GM19099 (cell line): ENCODE results near the gene STK32B.

Source experiments
- POLR2A ChIP-seq: IDR thresholded peaks from 3 replicates; pipeline ENCODE4 v1.6.1; 2011; ENCODE audit warnings: low read depth; ENCODE audit not compliant: insufficient read length; ENCODE audit errors: extremely low read depth

Gene STK32B

GRCh38 chr4:5451243-5451642, 400.0 kb downstream of the STK32B start:
- TF ChIP-seq POLR2A = no peak

- no peak for TF ChIP-seq POLR2A
These were observed 400.9 kb downstream of the STK32B start for GRCh38 chr4:5452156-5452555.

- TF ChIP-seq POLR2A = no peak
These were observed 403.8 kb downstream of the STK32B start for GRCh38 chr4:5455003-5455585.

GRCh38 chr4:5456296-5456845, 405.1 kb downstream of the STK32B start:
- no peak for TF ChIP-seq POLR2A

- TF ChIP-seq POLR2A = no peak
These were observed 407.4 kb downstream of the STK32B start for GRCh38 chr4:5458676-5459075.

- no peak for TF ChIP-seq POLR2A
These were observed 408.0 kb downstream of the STK32B start for GRCh38 chr4:5459236-5459635.

GRCh38 chr4:5460106-5460801, 409.0 kb downstream of the STK32B start:
- TF ChIP-seq POLR2A = no peak

- TF ChIP-seq POLR2A = no peak
These were observed 410.2 kb downstream of the STK32B start for GRCh38 chr4:5461477-5461876.

GRCh38 chr4:5462254-5462835, 411.1 kb downstream of the STK32B start:
- TF ChIP-seq POLR2A = no peak

- no peak for TF ChIP-seq POLR2A
These were observed 411.6 kb downstream of the STK32B start for GRCh38 chr4:5462896-5463295.

GRCh38 chr4:5463361-5463760, 412.1 kb downstream of the STK32B start:
- no peak for TF ChIP-seq POLR2A

- no peak for TF ChIP-seq POLR2A
These were observed 412.8 kb downstream of the STK32B start for GRCh38 chr4:5463936-5464650.

- TF ChIP-seq POLR2A = no peak
These were observed 414.2 kb downstream of the STK32B start for GRCh38 chr4:5465529-5465928.

GRCh38 chr4:5465956-5466355, 414.7 kb downstream of the STK32B start:
- TF ChIP-seq POLR2A = no peak

- no peak for TF ChIP-seq POLR2A
These were observed 415.8 kb downstream of the STK32B start for GRCh38 chr4:5467111-5467510.
